Measurements from ENCODE around the gene STMN1.

- TF ChIP-seq CTCF (conservative IDR thresholded peaks at IDR 0.05) (no peak), EZH2 (IDR thresholded peaks at IDR 0.05; ENCODE audit: low read depth) (no peak)
Measured at GRCh38 chr1:25874635-25875153, 31.5 kb downstream of the STMN1 start.
